Ascending aorta (tissue), 2 donors: ENCODE results near the gene USP30. TPM values are rescaled to one million over a fixed set of nuclear protein-coding genes. Genes with fewer than 3 reads are reported as not detected.

Experiments
- DNase-seq, 2 donors: peaks; one replicate each; pipeline ENCODE4 v3.0.0-alpha.2; 2019; ENCODE audit warnings: low spot score in 2 of 2
- H3K27ac ChIP-seq, 2 donors: fragments of 200-600 bp; sonication (generic); one replicate each; pipeline ENCODE4 v1.5.1; 2016 to 2017; ENCODE audit warnings: mild to moderate bottlenecking in 1 of 2
- H3K27me3 ChIP-seq: fragments of 200-600 bp; sonication (generic); one replicate; pipeline ENCODE4 v1.5.1; 2017
- H3K36me3 ChIP-seq, 2 donors: fragments of 200-600 bp; sonication (generic); one replicate each; pipeline ENCODE4 v1.5.1; 2016
- H3K4me1 ChIP-seq, 2 donors: fragments of 200-600 bp; sonication (generic); one replicate each; pipeline ENCODE4 v1.5.1; 2016 to 2017; ENCODE audit warnings: mild to moderate bottlenecking in 1 of 2
- H3K4me3 ChIP-seq, 2 donors: fragments of 200-600 bp; sonication (generic); one replicate each; pipeline ENCODE4 v1.5.1; 2016 to 2017; ENCODE audit warnings: mild to moderate bottlenecking in 1 of 2
- H3K9me3 ChIP-seq, 2 donors: fragments of 200-600 bp; sonication (generic); one replicate each; pipeline ENCODE4 v1.5.1; 2016
- intact Hi-C: fragments of 100-400 bp; cut with DNase I; formaldehyde crosslinking; loops from one replicate; pipeline ENCODE4 v1.15.1; 2023
- total RNA-seq: library from RNA; depleted of rRNA; stranded (reverse); fragments of >200 nt; gene quantifications from one replicate; pipeline ENCODE4 v1.1.0, GENCODE V29; 2016
- TF ChIP-seq, protein P1 (sequence below), 3 experiments: fragments of 200-600 bp in 2 of 3; fragments of 450-650 bp in 1 of 3; sonication (generic) in 2 of 3; IDR thresholded peaks; one replicate each; pipeline ENCODE4 v1.5.1; 2016 to 2019; ENCODE audit warnings: antibody characterized with exemption in 3 of 3, mild to moderate bottlenecking in 1 of 3, moderate library complexity in 1 of 3

USP30 gene
- total RNA-seq, 1 donor from 2014 or later = 36.0 TPM

DNA sequence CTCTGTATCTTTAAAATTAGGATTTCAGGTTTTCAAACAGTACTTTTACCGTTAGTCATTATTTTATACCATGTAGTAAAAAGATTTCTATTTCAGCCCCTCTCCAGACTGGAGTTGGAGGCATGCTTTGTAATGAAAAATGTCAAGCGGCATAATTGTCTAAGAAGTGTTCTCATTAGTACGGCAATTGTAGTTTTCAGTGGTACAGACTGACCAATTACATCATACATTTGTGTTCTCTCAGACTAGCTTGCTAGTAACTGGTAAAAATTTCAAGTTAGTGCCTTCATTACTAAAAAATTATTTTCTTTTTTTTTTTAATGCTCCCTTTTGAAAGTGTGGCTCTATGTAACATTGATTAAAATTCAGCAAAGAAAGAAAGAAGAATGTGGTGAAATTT lies 4.5 kb downstream of the USP30 start:
- Histone ChIP-seq H3K9me3 (no peaks in the 10 kb centered on the region), H3K4me1 (peaks cover 0 to 15% of the 10 kb centered on the region in 2 donors), H3K27ac (no peak overlapping the region), H3K27me3 (no peaks in the 10 kb centered on the region), H3K4me3 (no peak overlapping the region), H3K36me3 (peaks cover 16 to 36% of the 10 kb centered on the region in 2 donors)
- TF ChIP-seq, protein P1, sequence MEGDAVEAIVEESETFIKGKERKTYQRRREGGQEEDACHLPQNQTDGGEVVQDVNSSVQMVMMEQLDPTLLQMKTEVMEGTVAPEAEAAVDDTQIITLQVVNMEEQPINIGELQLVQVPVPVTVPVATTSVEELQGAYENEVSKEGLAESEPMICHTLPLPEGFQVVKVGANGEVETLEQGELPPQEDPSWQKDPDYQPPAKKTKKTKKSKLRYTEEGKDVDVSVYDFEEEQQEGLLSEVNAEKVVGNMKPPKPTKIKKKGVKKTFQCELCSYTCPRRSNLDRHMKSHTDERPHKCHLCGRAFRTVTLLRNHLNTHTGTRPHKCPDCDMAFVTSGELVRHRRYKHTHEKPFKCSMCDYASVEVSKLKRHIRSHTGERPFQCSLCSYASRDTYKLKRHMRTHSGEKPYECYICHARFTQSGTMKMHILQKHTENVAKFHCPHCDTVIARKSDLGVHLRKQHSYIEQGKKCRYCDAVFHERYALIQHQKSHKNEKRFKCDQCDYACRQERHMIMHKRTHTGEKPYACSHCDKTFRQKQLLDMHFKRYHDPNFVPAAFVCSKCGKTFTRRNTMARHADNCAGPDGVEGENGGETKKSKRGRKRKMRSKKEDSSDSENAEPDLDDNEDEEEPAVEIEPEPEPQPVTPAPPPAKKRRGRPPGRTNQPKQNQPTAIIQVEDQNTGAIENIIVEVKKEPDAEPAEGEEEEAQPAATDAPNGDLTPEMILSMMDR (IDR thresholded peaks at IDR 0.05) = no peak
- DNase-seq = no peak
- intact Hi-C loops = loop anchor here (10.0 kb wide), 1 partner anchor 412 kb away; no protein-coding TSS in a partner anchor

DNA sequence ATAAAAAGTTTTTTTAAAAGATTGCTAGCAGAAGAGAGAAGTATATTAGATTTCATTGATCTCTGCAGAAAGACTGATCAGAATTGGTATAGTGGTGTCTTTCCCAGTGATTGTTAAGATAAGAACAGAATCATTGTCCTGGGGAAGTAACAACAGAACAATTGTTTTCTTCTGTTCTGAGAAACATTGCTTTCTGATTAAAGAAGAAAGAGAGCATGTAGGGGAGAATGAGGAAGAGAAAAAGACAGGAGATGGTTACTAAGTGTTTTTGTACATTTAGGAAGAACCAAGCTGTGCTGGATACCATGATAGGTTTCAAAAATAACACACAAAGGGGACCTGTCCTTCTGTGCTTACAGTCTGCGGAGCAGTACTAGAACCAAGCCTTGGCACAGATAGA lies 5.0 kb downstream of the USP30 start:
- H3K4me3 ChIP-seq = no peak overlapping the region
- no peaks in the 10 kb centered on the region for H3K27me3 ChIP-seq
- intact Hi-C loops = loop anchor here (10.0 kb wide), 1 partner anchor 413 kb away; no protein-coding TSS in a partner anchor
- H3K27ac ChIP-seq = no peak overlapping the region
- H3K4me1 ChIP-seq = peaks cover 0 to 15% of the 10 kb centered on the region in 2 donors
- H3K36me3 ChIP-seq = peaks cover 16 to 36% of the 10 kb centered on the region in 2 donors
- H3K9me3 ChIP-seq = no peaks in the 10 kb centered on the region
- TF ChIP-seq, protein P1 (IDR thresholded peaks at IDR 0.05) = no peak
- no peak for DNase-seq

DNA sequence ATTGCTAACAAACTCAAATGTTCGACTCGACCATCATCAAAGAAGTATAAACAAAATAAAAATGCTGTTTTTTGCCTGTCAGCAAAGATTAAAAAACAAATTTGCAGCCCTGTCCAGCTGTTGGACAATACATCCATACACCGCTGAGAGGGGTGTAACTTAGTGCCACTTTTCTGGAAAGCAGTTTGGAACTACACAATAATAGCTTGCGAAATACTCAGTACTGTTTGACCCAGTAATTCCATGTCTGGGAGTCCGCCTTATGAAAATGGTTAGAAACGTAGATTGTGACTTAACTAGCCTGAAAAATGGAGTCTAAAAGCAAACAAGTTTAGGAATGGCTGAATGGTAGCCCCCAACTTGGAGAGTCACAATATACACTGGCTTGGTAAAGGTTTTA lies 6.4 kb downstream of the USP30 start:
- H3K4me3 ChIP-seq = no peak overlapping the region
- no peak overlapping the region for H3K27ac ChIP-seq
- TF ChIP-seq, protein P1 (IDR thresholded peaks at IDR 0.05) = no peak
- H3K4me1 ChIP-seq = peaks cover 0 to 10% of the 10 kb centered on the region in 2 donors
- no peaks in the 10 kb centered on the region for H3K27me3 ChIP-seq
- peaks cover 20 to 36% of the 10 kb centered on the region in 2 donors for H3K36me3 ChIP-seq
- no peaks in the 10 kb centered on the region for H3K9me3 ChIP-seq
- DNase-seq = no peak
- intact Hi-C loops = loop anchor here (10.0 kb wide), 1 partner anchor 414 kb away; no protein-coding TSS in a partner anchor

DNA sequence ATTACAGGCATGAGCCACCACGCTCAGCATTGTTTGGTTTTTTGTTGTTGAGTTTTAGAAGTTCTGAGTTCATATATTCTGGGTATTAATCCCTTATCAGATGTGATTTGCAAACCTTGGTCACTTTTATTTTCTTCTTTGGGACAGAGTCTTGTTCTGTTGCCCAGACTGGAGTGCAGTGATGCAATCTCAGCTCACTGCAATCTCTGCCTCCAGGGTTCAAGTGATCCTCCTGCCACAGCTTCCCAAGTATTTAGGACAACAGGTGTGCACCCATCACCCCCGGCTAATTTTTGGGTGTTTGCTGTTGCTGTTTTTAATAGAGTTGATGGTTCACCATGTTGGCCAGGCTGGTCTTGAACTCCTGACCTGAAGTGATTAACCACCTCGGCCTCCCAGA lies 11.8 kb downstream of the USP30 start:
- Histone ChIP-seq H3K4me3 (no peak overlapping the region), H3K9me3 (no peaks in the 10 kb centered on the region), H3K27ac (no peak overlapping the region), H3K36me3 (peaks cover 27 to 40% of the 10 kb centered on the region in 2 donors), H3K4me1 (no peaks in the 10 kb centered on the region), H3K27me3 (no peaks in the 10 kb centered on the region)
- intact Hi-C loops = no loop called here
- TF ChIP-seq, protein P1 (IDR thresholded peaks at IDR 0.05) = no peak
- DNase-seq = no peak

DNA sequence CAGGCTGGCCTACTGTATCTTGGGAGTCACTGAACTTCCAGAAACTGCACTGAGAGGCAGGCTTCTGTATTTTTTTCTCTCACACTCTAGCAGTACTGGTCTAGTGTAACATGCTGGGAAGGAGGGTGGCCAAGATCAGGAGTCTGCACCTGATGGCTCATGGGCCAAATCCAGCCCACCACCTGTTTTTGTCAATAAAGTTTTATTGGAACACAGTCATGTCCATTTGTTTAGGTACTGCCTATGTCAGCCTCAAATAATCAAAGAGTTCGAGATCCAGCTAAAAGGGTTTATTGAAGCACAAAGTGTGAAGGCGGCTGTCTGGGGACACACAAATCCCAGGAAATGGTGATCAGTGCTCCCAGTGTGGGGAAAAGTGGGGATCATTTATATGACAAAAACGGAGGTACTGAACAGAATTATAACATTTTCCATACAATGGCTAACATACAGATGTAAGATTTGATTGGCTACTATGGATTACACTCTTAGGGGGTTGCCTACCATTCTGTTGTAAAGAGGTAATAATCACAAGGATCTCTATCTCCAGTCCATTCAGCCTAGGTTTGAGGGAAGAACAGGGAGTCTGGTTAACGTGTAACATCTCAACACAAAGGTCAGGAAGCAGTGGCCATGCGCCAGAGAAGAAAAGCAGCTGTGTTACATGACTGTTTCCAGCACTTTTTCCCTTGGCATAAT lies 12.9 kb downstream of the USP30 start:
- DNase-seq = no peak
- no peak overlapping the region for H3K4me3 ChIP-seq

More for the DNA sequence above, 12.9 kb downstream of the USP30 start:
- intact Hi-C loops = no loop called here
- TF ChIP-seq, protein P1 (IDR thresholded peaks at IDR 0.05) = no peak
- H3K27ac ChIP-seq = no peak overlapping the region
- H3K27me3 ChIP-seq = no peaks in the 10 kb centered on the region
- no peaks in the 10 kb centered on the region for H3K9me3 ChIP-seq
- peaks cover 33 to 42% of the 10 kb centered on the region in 2 donors for H3K36me3 ChIP-seq
- H3K4me1 ChIP-seq = no peaks in the 10 kb centered on the region
